WTC11 (cell line): ENCODE results near the gene C1D. TPM values are rescaled to one million over a fixed set of nuclear protein-coding genes. Genes with fewer than 3 reads are reported as not detected.

Experiments used
- ATAC-seq: fragments of 200-7000 bp; cut with Tn5 transposase; 2 replicates; pipeline ENCODE4 v1.10.0; 2021; ENCODE audit warnings: mild to moderate bottlenecking, moderate library complexity
- CTCF ChIA-PET: fragments of 300-600 bp; sonication (Branson Sonifier 250); formaldehyde crosslinking; loops from one replicate; lab custom pipeline; 2021; ENCODE audit warnings: antibody characterized with exemption; lab: Charles Lee
- POLR2A ChIA-PET: fragments of 350-600 bp; sonication (Branson Sonifier 250); formaldehyde crosslinking; loops from one replicate; lab custom pipeline; 2021; ENCODE audit warnings: antibody characterized with exemption; lab: Charles Lee
- DNase-seq: peaks from one replicate; pipeline ENCODE4 v3.0.0; 2021; ENCODE audit warnings: low spot score
- H3K27ac Mint-ChIP-seq: 2 replicates; pipeline ENCODE4 v1.8.0; 2021; ENCODE audit warnings: mixed read lengths
- H3K27me3 Mint-ChIP-seq: 2 replicates; pipeline ENCODE4 v1.8.0; 2021; ENCODE audit warnings: low read depth, mild to moderate bottlenecking, moderate library complexity, mixed read lengths
- H3K36me3 Mint-ChIP-seq: 2 replicates; pipeline ENCODE4 v1.8.0; 2021; ENCODE audit warnings: mixed read lengths
- H3K4me1 Mint-ChIP-seq: 2 replicates; pipeline ENCODE4 v1.8.0; 2022; ENCODE audit warnings: mixed read lengths
- H3K4me3 Mint-ChIP-seq: 2 replicates; pipeline ENCODE4 v1.8.0; 2021; ENCODE audit warnings: mild to moderate bottlenecking, moderate library complexity, mixed read lengths
- H3K9me3 Mint-ChIP-seq: 2 replicates; pipeline ENCODE4 v1.8.0; 2021; ENCODE audit warnings: mixed read lengths
- CBFB ChIP-seq: sonication (generic); formaldehyde crosslinking; IDR thresholded peaks from 2 replicates; pipeline ENCODE4 v1.8.1; 2022; ENCODE audit warnings: mild to moderate bottlenecking, low read depth, missing genetic modification reagents
- ETV6 ChIP-seq: sonication (generic); formaldehyde crosslinking; IDR thresholded peaks from 2 replicates; pipeline ENCODE4 v1.8.1; 2022; ENCODE audit warnings: mild to moderate bottlenecking, missing genetic modification reagents
- FOXJ3 ChIP-seq: sonication (generic); formaldehyde crosslinking; IDR thresholded peaks from 2 replicates; pipeline ENCODE4 v1.9.0; 2021; ENCODE audit warnings: missing genetic modification reagents, mild to moderate bottlenecking, borderline replicate concordance
- GRHL2 ChIP-seq: fragments of 250-450 bp; sonication (Bioruptor Pico); IDR thresholded peaks from 2 replicates; pipeline ENCODE4 v1.8.0; 2022; ENCODE audit warnings: mild to moderate bottlenecking, moderate library complexity; ENCODE audit not compliant: insufficient replicate concordance, severe bottlenecking
- IRF1 ChIP-seq: sonication (generic); formaldehyde crosslinking; IDR thresholded peaks from 2 replicates; pipeline ENCODE4 v1.8.0; 2023; ENCODE audit warnings: missing genetic modification reagents
- NFATC4 ChIP-seq: fragments of 250-450 bp; sonication (Bioruptor Pico); IDR thresholded peaks from 2 replicates; pipeline ENCODE4 v1.9.0; 2021; ENCODE audit warnings: mild to moderate bottlenecking
- NFYB ChIP-seq: sonication (generic); formaldehyde crosslinking; conservative IDR thresholded peaks from 2 replicates; pipeline ENCODE4 v1.8.0; 2022; ENCODE audit warnings: low read depth, missing genetic modification reagents
- NR1H2 ChIP-seq: sonication (generic); formaldehyde crosslinking; IDR thresholded peaks from 2 replicates; pipeline ENCODE4 v1.9.0; 2021; ENCODE audit warnings: mild to moderate bottlenecking, moderate library complexity, missing genetic modification reagents
- NR2C2 ChIP-seq: sonication (generic); formaldehyde crosslinking; IDR thresholded peaks from 2 replicates; pipeline ENCODE4 v1.8.0; 2022; ENCODE audit warnings: mild to moderate bottlenecking, missing genetic modification reagents
- NR3C1 ChIP-seq: sonication (generic); formaldehyde crosslinking; conservative IDR thresholded peaks from 2 replicates; pipeline ENCODE4 v1.8.1; 2023; ENCODE audit warnings: low read depth, mild to moderate bottlenecking, missing genetic modification reagents
- SMAD4 ChIP-seq: sonication (generic); formaldehyde crosslinking; IDR thresholded peaks from 2 replicates; pipeline ENCODE4 v1.8.0; 2022; ENCODE audit warnings: mild to moderate bottlenecking, missing genetic modification reagents
- SP1 ChIP-seq: sonication (generic); formaldehyde crosslinking; conservative IDR thresholded peaks from 2 replicates; pipeline ENCODE4 v1.8.1; 2022; ENCODE audit warnings: missing genetic modification reagents
- STAT6 ChIP-seq: sonication (generic); formaldehyde crosslinking; conservative IDR thresholded peaks from 2 replicates; pipeline ENCODE4 v1.8.1; 2023; ENCODE audit warnings: mild to moderate bottlenecking, low read depth, missing genetic modification reagents, moderate library complexity
- TCF7 ChIP-seq: sonication (generic); formaldehyde crosslinking; IDR thresholded peaks from 2 replicates; pipeline ENCODE4 v1.8.0; 2022; ENCODE audit warnings: mild to moderate bottlenecking, low read depth, missing genetic modification reagents, moderate library complexity
- USF1 ChIP-seq: sonication (generic); formaldehyde crosslinking; IDR thresholded peaks from 2 replicates; pipeline ENCODE4 v1.8.0; 2022; ENCODE audit warnings: mild to moderate bottlenecking, missing genetic modification reagents
- ZNF317 ChIP-seq: sonication (generic); formaldehyde crosslinking; IDR thresholded peaks from 2 replicates; pipeline ENCODE4 v1.8.1; 2023; ENCODE audit warnings: low read depth, mild to moderate bottlenecking, moderate library complexity, missing genetic modification reagents, borderline replicate concordance
- total RNA-seq: library from RNA; stranded (reverse); gene quantifications from 3 replicates; pipeline ENCODE4 v1.2.3, GENCODE V29; 2021
- TF ChIP-seq, protein P1 (sequence below): sonication (generic); formaldehyde crosslinking; IDR thresholded peaks from 2 replicates; pipeline ENCODE4 v1.8.1; 2023; ENCODE audit warnings: mild to moderate bottlenecking, moderate library complexity, missing genetic modification reagents
- TF ChIP-seq, protein P2 (sequence below): sonication (generic); formaldehyde crosslinking; IDR thresholded peaks from 2 replicates; pipeline ENCODE4 v1.8.0; 2023; ENCODE audit warnings: missing genetic modification reagents, mild to moderate bottlenecking, borderline replicate concordance
- TF ChIP-seq, protein P3 (sequence below): sonication (generic); formaldehyde crosslinking; IDR thresholded peaks from 2 replicates; pipeline ENCODE4 v1.8.0; 2023; ENCODE audit warnings: mild to moderate bottlenecking, missing genetic modification reagents
- TF ChIP-seq, protein P4 (sequence below): sonication (generic); formaldehyde crosslinking; conservative IDR thresholded peaks from 2 replicates; pipeline ENCODE4 v1.8.1; 2022; ENCODE audit warnings: mild to moderate bottlenecking, missing genetic modification reagents
- TF ChIP-seq, protein P5 (sequence below): sonication (generic); formaldehyde crosslinking; IDR thresholded peaks from 2 replicates; pipeline ENCODE4 v1.8.0; 2022; ENCODE audit warnings: mild to moderate bottlenecking, missing genetic modification reagents

Gene C1D
- total RNA-seq, 1 experiment from 2014 or later = 21.0 TPM

DNA sequence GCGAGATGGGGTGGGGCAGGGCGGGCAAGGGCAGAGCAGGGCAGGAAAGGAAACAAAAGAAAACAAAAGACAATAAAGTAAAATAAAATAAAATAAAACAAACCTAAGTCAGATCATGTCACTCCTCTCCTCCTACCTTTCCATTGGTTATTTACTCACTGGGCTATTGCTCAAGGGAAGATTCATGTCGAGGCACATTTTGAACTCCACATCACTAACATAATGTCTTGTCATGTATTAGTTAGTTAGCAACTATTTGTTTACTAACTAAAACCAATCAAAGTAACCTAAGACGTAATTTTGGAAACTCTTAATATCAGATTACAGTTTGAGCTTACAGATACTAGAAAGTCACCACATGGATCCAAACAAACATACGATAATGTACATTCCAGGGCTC is 2.2 kb downstream of the C1D start (continued):
- TF ChIP-seq STAT6 (no peak), IRF1 (CRISPR knock-in tag) (no peak)
- TF ChIP-seq, protein P1, sequence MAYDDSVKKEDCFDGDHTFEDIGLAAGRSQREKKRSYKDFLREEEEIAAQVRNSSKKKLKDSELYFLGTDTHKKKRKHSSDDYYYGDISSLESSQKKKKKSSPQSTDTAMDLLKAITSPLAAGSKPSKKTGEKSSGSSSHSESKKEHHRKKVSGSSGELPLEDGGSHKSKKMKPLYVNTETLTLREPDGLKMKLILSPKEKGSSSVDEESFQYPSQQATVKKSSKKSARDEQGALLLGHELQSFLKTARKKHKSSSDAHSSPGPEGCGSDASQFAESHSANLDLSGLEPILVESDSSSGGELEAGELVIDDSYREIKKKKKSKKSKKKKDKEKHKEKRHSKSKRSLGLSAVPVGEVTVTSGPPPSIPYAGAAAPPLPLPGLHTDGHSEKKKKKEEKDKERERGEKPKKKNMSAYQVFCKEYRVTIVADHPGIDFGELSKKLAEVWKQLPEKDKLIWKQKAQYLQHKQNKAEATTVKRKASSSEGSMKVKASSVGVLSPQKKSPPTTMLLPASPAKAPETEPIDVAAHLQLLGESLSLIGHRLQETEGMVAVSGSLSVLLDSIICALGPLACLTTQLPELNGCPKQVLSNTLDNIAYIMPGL (CRISPR knock-in tag) = no peak

GRCh38 chr2:68059784-68060525 is 2.8 kb downstream of the C1D start:
- H3K9me3 Mint-ChIP-seq = peaks cover 2% of the 10 kb centered on the region
- H3K4me3 Mint-ChIP-seq = no peak overlapping the region
- no peaks in the 10 kb centered on the region for H3K36me3 Mint-ChIP-seq
- DNase-seq (no peak), ATAC-seq (no peak)
- H3K4me1 Mint-ChIP-seq = peaks cover 24% of the 10 kb centered on the region
- ChIA-PET CTCF (no interaction called here), POLR2A (no interaction called here)
- H3K27ac Mint-ChIP-seq = no peak overlapping the region
- H3K27me3 Mint-ChIP-seq = no peaks in the 10 kb centered on the region; the same call in 1 of the 2 replicates
- TF ChIP-seq, protein P2, sequence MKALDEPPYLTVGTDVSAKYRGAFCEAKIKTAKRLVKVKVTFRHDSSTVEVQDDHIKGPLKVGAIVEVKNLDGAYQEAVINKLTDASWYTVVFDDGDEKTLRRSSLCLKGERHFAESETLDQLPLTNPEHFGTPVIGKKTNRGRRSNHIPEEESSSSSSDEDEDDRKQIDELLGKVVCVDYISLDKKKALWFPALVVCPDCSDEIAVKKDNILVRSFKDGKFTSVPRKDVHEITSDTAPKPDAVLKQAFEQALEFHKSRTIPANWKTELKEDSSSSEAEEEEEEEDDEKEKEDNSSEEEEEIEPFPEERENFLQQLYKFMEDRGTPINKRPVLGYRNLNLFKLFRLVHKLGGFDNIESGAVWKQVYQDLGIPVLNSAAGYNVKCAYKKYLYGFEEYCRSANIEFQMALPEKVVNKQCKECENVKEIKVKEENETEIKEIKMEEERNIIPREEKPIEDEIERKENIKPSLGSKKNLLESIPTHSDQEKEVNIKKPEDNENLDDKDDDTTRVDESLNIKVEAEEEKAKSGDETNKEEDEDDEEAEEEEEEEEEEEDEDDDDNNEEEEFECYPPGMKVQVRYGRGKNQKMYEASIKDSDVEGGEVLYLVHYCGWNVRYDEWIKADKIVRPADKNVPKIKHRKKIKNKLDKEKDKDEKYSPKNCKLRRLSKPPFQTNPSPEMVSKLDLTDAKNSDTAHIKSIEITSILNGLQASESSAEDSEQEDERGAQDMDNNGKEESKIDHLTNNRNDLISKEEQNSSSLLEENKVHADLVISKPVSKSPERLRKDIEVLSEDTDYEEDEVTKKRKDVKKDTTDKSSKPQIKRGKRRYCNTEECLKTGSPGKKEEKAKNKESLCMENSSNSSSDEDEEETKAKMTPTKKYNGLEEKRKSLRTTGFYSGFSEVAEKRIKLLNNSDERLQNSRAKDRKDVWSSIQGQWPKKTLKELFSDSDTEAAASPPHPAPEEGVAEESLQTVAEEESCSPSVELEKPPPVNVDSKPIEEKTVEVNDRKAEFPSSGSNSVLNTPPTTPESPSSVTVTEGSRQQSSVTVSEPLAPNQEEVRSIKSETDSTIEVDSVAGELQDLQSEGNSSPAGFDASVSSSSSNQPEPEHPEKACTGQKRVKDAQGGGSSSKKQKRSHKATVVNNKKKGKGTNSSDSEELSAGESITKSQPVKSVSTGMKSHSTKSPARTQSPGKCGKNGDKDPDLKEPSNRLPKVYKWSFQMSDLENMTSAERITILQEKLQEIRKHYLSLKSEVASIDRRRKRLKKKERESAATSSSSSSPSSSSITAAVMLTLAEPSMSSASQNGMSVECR (CRISPR knock-in tag) = no peak
- TF ChIP-seq NR2C2 (CRISPR knock-in tag) = no peak
- no peak for TF ChIP-seq GRHL2 (CRISPR knock-in tag)
- TF ChIP-seq NR3C1 (CRISPR knock-in tag) = no peak
- TF ChIP-seq, protein P3, sequence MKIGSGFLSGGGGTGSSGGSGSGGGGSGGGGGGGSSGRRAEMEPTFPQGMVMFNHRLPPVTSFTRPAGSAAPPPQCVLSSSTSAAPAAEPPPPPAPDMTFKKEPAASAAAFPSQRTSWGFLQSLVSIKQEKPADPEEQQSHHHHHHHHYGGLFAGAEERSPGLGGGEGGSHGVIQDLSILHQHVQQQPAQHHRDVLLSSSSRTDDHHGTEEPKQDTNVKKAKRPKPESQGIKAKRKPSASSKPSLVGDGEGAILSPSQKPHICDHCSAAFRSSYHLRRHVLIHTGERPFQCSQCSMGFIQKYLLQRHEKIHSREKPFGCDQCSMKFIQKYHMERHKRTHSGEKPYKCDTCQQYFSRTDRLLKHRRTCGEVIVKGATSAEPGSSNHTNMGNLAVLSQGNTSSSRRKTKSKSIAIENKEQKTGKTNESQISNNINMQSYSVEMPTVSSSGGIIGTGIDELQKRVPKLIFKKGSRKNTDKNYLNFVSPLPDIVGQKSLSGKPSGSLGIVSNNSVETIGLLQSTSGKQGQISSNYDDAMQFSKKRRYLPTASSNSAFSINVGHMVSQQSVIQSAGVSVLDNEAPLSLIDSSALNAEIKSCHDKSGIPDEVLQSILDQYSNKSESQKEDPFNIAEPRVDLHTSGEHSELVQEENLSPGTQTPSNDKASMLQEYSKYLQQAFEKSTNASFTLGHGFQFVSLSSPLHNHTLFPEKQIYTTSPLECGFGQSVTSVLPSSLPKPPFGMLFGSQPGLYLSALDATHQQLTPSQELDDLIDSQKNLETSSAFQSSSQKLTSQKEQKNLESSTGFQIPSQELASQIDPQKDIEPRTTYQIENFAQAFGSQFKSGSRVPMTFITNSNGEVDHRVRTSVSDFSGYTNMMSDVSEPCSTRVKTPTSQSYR (CRISPR knock-in tag) = no peak
- no peak for TF ChIP-seq NFATC4 (CRISPR knock-in tag)
- TF ChIP-seq ZNF317 = no peak
- TF ChIP-seq, protein P4, sequence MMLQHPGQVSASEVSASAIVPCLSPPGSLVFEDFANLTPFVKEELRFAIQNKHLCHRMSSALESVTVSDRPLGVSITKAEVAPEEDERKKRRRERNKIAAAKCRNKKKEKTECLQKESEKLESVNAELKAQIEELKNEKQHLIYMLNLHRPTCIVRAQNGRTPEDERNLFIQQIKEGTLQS (CRISPR knock-in tag) = no peak
- no peak for TF ChIP-seq SMAD4 (CRISPR knock-in tag)
- TF ChIP-seq, protein P5, sequence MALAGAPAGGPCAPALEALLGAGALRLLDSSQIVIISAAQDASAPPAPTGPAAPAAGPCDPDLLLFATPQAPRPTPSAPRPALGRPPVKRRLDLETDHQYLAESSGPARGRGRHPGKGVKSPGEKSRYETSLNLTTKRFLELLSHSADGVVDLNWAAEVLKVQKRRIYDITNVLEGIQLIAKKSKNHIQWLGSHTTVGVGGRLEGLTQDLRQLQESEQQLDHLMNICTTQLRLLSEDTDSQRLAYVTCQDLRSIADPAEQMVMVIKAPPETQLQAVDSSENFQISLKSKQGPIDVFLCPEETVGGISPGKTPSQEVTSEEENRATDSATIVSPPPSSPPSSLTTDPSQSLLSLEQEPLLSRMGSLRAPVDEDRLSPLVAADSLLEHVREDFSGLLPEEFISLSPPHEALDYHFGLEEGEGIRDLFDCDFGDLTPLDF = no peak
- TF ChIP-seq TCF7 = no peak
- TF ChIP-seq ETV6 (CRISPR knock-in tag) = no peak
- TF ChIP-seq NFYB (CRISPR knock-in tag) = no peak
- no peak for TF ChIP-seq NR1H2 (CRISPR knock-in tag)
- no peak for TF ChIP-seq FOXJ3 (CRISPR knock-in tag)
- TF ChIP-seq USF1 = no peak
- no peak for TF ChIP-seq SP1 (CRISPR knock-in tag)
- TF ChIP-seq CBFB (CRISPR knock-in tag) = no peak
